Measurements from ENCODE around the gene PRAC1.

Gene PRAC1

DNA sequence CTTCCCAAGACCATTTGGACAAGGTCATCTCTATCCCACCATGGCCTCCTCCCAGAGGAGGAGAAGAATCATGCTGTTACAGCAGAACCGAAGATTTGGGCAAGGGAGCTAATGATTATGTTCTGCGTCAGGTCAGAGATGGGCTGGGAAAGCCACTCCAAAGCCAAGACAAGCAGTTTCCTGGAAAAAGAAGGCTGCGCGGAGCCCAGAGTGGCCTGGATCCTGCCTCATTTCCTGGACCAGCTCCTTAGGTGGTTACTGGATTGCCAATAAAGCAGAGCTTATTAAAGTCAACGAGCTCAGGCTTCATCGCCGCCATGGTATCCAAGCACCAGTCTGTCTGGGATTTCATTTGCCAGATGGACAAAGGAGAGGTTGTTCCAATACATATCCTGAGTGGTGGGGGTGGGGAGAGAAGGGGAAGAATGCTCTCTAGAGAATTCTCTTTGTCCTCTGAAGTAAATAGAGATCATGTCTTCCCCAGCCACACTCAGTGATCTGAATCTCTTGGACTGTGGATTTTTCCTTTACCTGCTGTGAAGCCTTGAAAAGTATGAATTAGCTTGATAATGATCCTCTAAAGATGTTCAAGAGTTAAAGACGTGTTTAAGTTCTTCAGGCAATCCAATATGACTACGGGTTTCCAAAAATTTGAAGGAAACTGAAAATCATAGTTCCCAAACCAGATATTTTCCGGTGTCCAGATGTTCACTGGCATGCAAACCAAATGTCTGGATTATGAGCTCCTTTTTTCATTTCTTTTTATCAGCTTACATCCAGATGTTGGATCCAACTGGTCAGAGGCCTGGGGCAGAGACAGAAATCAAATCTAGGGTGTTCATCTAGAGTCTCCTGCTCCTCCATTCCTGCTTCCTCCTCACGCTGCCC lies 17.7 kb downstream of the PRAC1 start:
- DNase-seq (ENCODE audit: low read depth in 2 of 2): no peak

- no peak for DNase-seq (ENCODE audit: low read depth in 2 of 2)
Observed at GRCh38 chr17:48701864-48702532, 20.3 kb downstream of the PRAC1 start.

DNA sequence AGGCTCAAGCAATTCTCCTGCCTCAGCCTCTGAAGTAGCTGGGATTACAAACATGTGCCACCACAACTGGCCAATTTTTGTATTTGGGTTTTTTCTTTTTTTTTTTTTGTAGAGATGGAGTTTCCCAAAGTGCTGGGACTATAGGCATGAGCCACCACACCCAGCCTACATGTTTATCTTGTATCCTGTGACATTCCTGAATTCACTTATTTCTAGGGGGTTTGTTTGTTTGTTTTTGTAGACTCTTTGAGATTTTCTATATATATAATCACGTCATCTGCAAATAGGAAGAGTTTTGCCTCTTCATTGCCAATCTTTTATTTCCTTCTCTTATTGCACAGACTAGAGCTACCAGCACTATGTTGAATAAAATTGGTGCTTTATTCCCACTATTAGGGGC lies 29.1 kb downstream of the PRAC1 start:
- DNase-seq (ENCODE audit: low read depth in 2 of 2): no peak

DNA sequence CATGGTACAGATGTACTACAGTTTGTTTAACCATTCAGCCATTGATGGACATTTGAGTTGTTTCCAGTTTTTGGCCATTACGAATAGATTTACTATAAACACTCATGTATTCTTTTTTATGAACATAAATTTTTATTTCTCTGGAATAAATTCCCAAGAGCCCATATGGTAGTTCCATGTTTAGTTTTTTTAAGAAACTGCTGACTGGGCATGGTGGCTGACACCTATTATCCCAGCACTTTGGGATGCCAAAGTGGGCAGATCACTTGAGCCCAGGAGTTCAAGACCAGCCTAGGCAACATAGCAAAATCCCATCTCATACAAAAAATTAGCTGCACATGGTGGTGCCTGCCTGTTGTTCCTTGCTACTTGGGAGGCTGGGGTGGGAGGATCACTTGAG lies 30.3 kb downstream of the PRAC1 start:
- DNase-seq (ENCODE audit: low read depth in 2 of 2): no peak

- DNase-seq (ENCODE audit: low read depth in 2 of 2): no peak
Observed at GRCh38 chr17:48690655-48691054, 31.7 kb downstream of the PRAC1 start.

- DNase-seq (ENCODE audit: low read depth in 2 of 2): no peak
Observed at GRCh38 chr17:48681609-48682008, 40.7 kb downstream of the PRAC1 start.

GRCh38 chr17:48679385-48680096 lies 42.8 kb downstream of the PRAC1 start:
- no peak for DNase-seq (ENCODE audit: low read depth in 2 of 2)

- peak; percentile 44 to 47 for DNase-seq (ENCODE audit: low read depth in 2 of 2)
Observed at GRCh38 chr17:48678141-48678971, 44.0 kb downstream of the PRAC1 start.

DNA sequence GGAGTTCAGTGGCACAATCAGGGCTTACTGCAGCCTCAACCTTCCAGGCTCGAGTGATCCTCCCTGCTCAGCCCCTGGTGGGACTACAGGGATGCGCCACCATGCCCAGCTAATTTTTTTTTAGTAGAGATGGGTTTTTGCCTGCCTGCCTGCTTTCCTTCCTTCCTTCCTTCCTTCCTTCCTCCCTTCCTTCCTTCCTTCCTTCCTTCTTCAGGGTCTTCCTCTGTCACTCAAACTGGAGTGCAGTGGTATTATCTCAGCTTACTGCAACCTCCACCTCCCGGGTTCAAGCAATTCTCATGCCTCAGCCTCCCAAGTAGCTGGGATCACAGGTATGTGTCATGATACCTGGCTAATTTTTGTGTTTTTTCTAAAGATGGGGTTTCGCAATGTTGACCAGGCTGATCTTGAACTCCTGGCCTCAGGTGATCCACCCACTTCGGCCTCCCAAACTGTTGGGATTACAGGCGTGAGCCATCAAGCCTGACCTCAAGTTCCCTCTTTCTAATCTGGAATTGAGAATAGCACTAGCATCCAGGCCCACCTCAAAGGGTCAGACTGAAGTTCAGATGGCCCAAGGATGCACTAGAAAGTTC lies 45.3 kb downstream of the PRAC1 start:
- DNase-seq (ENCODE audit: low read depth in 2 of 2): no peak

DNA sequence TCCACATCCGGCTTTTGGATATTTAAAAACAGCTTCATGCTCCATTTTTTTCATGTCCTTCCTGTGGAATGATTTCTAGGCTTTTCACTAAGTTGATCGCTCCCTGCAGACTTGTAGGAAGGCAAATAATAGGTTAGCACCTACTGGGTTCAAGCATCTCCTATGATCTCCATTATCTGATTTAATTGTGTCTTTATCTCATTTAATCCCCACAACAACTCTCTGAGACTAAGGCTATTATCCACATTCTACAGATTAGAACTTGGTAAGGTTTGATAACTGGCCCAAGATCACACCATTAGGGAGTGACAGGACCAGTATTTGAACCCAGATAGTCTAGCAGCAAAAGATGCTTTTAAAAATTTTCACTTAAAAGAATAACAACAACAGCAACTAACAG lies 50.0 kb downstream of the PRAC1 start:
- no peak for DNase-seq (ENCODE audit: low read depth in 2 of 2)
